Fibroblast of villous mesenchyme (primary cell): ENCODE results near the gene ELP4. TPM values are rescaled to one million over a fixed set of nuclear protein-coding genes. Genes with fewer than 3 reads are reported as not detected.

ENCODE experiments used
- DNase-seq: peaks from one replicate; pipeline ENCODE4 v3.0.0-alpha.2; 2010; ENCODE audit warnings: low read depth
- H3K4me3 ChIP-seq: 2 replicates; pipeline ENCODE4 v1.5.1; 2011; ENCODE audit warnings: low read depth, mild to moderate bottlenecking, low read length
- CTCF ChIP-seq: IDR thresholded peaks from 2 replicates; pipeline ENCODE4 v1.5.1; 2012; ENCODE audit warnings: low read depth, mild to moderate bottlenecking, low read length; ENCODE audit not compliant: insufficient read depth
- total RNA-seq: library from RNA; depleted of rRNA; stranded (reverse); fragments of >200 nt; gene quantifications from 2 replicates; pipeline ENCODE4 v1.2.3, GENCODE V29; 2012

The ELP4 gene
- total RNA-seq, 1 donor: 19.0 TPM

- DNase-seq: no peak
- TF ChIP-seq CTCF: no peak
- no peak overlapping the region for H3K4me3 ChIP-seq
These were observed 282.5 kb downstream of the ELP4 start for GRCh38 chr11:31792036-31792435.

GRCh38 chr11:31792456-31792855 is 282.9 kb downstream of the ELP4 start:
- TF ChIP-seq CTCF: no peak
- no peak for DNase-seq
- no peak overlapping the region for H3K4me3 ChIP-seq

- TF ChIP-seq CTCF: no peak
- no peak overlapping the region for H3K4me3 ChIP-seq
- DNase-seq: no peak
These were observed 283.7 kb downstream of the ELP4 start for GRCh38 chr11:31793264-31793663.

GRCh38 chr11:31794548-31794947 is 285.0 kb downstream of the ELP4 start:
- no peak for DNase-seq
- no peak overlapping the region for H3K4me3 ChIP-seq
- no peak for TF ChIP-seq CTCF

GRCh38 chr11:31795706-31796498 is 286.3 kb downstream of the ELP4 start:
- DNase-seq: no peak
- TF ChIP-seq CTCF: no peak
- no peak overlapping the region for H3K4me3 ChIP-seq

GRCh38 chr11:31796499-31797189 is 287.1 kb downstream of the ELP4 start:
- no peak for DNase-seq
- TF ChIP-seq CTCF: no peak
- no peak overlapping the region for H3K4me3 ChIP-seq
